HEK293T (cell line): ENCODE results near the gene HES7.

Experiments used
- BHLHE40 ChIP-seq: fragments of 450-650 bp; IDR thresholded peaks from 2 replicates; pipeline ENCODE4 v1.6.1; 2016; ENCODE audit warnings: mild to moderate bottlenecking, moderate library complexity, borderline replicate concordance
- ELF4 ChIP-seq: fragments of 450-650 bp; IDR thresholded peaks from 2 replicates; pipeline ENCODE4 v1.6.1; 2017; ENCODE audit warnings: antibody characterized with exemption
- FOXA1 ChIP-seq: fragments of 450-650 bp; IDR thresholded peaks from 2 replicates; pipeline ENCODE4 v1.6.1; 2016; ENCODE audit warnings: mild to moderate bottlenecking
- FOXM1 ChIP-seq: fragments of 450-650 bp; IDR thresholded peaks from 2 replicates; pipeline ENCODE4 v1.6.1; 2017; ENCODE audit warnings: mild to moderate bottlenecking, borderline replicate concordance
- NFRKB ChIP-seq: fragments of 450-650 bp; IDR thresholded peaks from 2 replicates; pipeline ENCODE4 v1.6.1; 2016; ENCODE audit warnings: mild to moderate bottlenecking, moderate library complexity
- SP1 ChIP-seq: fragments of 450-650 bp; IDR thresholded peaks from 2 replicates; pipeline ENCODE4 v1.6.1; 2017
- SUZ12 ChIP-seq: fragments of 450-650 bp; IDR thresholded peaks from 2 replicates; pipeline ENCODE4 v1.6.1; 2016; ENCODE audit warnings: mild to moderate bottlenecking
- TARDBP ChIP-seq: fragments of 450-650 bp; IDR thresholded peaks from 2 replicates; pipeline ENCODE4 v1.6.1; 2016

- TF ChIP-seq FOXM1 (no peak), SUZ12 (no peak), NFRKB (no peak), FOXA1 (no peak), ELF4 (no peak), TARDBP (no peak), SP1 (no peak), BHLHE40 (no peak)
Observed at GRCh38 chr17:8133399-8133798, 9.5 kb upstream of the HES7 start.
